Trophoblast cell (in vitro differentiated cells and primary cell): Measurements from ENCODE around the gene CADPS. TPM values are rescaled to one million over a fixed set of nuclear protein-coding genes. Genes with fewer than 3 reads are reported as not detected.

Source experiments
- DNase-seq, 2 donors: peaks; one replicate each; pipeline ENCODE4 v3.0.0-alpha.2; 2016
- H2AFZ ChIP-seq: 2 replicates; pipeline ENCODE4 v1.6.1; 2013; ENCODE audit warnings: low read length, moderate library complexity, mild to moderate bottlenecking; ENCODE audit not compliant: insufficient read depth, poor library complexity
- H2AK5ac ChIP-seq: 2 replicates; pipeline ENCODE4 v1.6.1; 2013; ENCODE audit warnings: mild to moderate bottlenecking, low read length
- H2BK120ac ChIP-seq: 2 replicates; pipeline ENCODE4 v1.6.1; 2013; ENCODE audit warnings: low read length, mild to moderate bottlenecking, moderate library complexity; ENCODE audit not compliant: insufficient read depth, poor library complexity
- H2BK12ac ChIP-seq: 2 replicates; pipeline ENCODE4 v1.6.1; 2013; ENCODE audit warnings: mild to moderate bottlenecking, low read length, moderate library complexity
- H2BK5ac ChIP-seq: 2 replicates; pipeline ENCODE4 v1.6.1; 2013; ENCODE audit warnings: low read length, low read depth, moderate library complexity, mild to moderate bottlenecking; ENCODE audit not compliant: poor library complexity
- H3K14ac ChIP-seq: 2 replicates; pipeline ENCODE4 v1.6.1; 2013; ENCODE audit warnings: mild to moderate bottlenecking, low read length
- H3K18ac ChIP-seq: 2 replicates; pipeline ENCODE4 v1.6.1; 2013; ENCODE audit warnings: mild to moderate bottlenecking, low read length
- H3K23ac ChIP-seq: 2 replicates; pipeline ENCODE4 v1.6.1; 2013; ENCODE audit warnings: low read length
- H3K27ac ChIP-seq: 2 replicates; pipeline ENCODE4 v1.5.1; 2013; ENCODE audit warnings: low read depth, mild to moderate bottlenecking, inconsistent platforms, low read length, moderate library complexity
- H3K27me3 ChIP-seq: 2 replicates; pipeline ENCODE4 v1.6.1; 2013; ENCODE audit warnings: inconsistent platforms, mild to moderate bottlenecking, low read length, moderate library complexity; ENCODE audit not compliant: insufficient read depth
- H3K36me3 ChIP-seq, 2 experiments: 1 replicate in 1 of 2; 2 replicates in 1 of 2; pipeline ENCODE4 v1.6.1; 2013; ENCODE audit warnings: low read length in 2 of 2, mild to moderate bottlenecking in 2 of 2, moderate library complexity in 1 of 2; ENCODE audit not compliant: insufficient read depth in 2 of 2, control insufficient read depth in 1 of 2
- H3K4ac ChIP-seq: 2 replicates; pipeline ENCODE4 v1.6.1; 2013; ENCODE audit warnings: low read depth, mild to moderate bottlenecking, low read length, moderate library complexity
- H3K4me1 ChIP-seq, 2 experiments: 1 replicate in 1 of 2; 2 replicates in 1 of 2; pipeline ENCODE4 v1.6.1; 2013; ENCODE audit warnings: low read length in 2 of 2, mild to moderate bottlenecking in 2 of 2, moderate library complexity in 1 of 2; ENCODE audit not compliant: insufficient read depth in 2 of 2, control insufficient read depth in 1 of 2
- H3K4me2 ChIP-seq: 2 replicates; pipeline ENCODE4 v1.6.1; 2013; ENCODE audit warnings: inconsistent platforms, mild to moderate bottlenecking, low read length, moderate library complexity
- H3K4me3 ChIP-seq: 2 replicates; pipeline ENCODE4 v1.5.1; 2013; ENCODE audit warnings: mild to moderate bottlenecking, low read depth, low read length, inconsistent platforms
- H3K79me1 ChIP-seq: one replicate; pipeline ENCODE4 v1.6.1; 2013; ENCODE audit warnings: low read length
- H3K79me2 ChIP-seq: 2 replicates; pipeline ENCODE4 v1.6.1; 2013; ENCODE audit warnings: low read length, mild to moderate bottlenecking; ENCODE audit not compliant: control insufficient read depth, insufficient read depth, poor library complexity
- H3K9ac ChIP-seq: 2 replicates; pipeline ENCODE4 v1.6.1; 2013; ENCODE audit warnings: mild to moderate bottlenecking, low read length
- H3K9me3 ChIP-seq: 2 replicates; pipeline ENCODE4 v1.6.1; 2013; ENCODE audit warnings: low read depth, mild to moderate bottlenecking, control low read depth, inconsistent platforms, low read length; ENCODE audit not compliant: insufficient read depth
- H4K12ac ChIP-seq: 2 replicates; pipeline ENCODE4 v1.6.1; 2013; ENCODE audit warnings: low read depth, mild to moderate bottlenecking, low read length, moderate library complexity
- H4K8ac ChIP-seq: 2 replicates; pipeline ENCODE4 v1.6.1; 2013; ENCODE audit warnings: low read depth, mild to moderate bottlenecking, low read length, moderate library complexity
- H4K91ac ChIP-seq: one replicate; pipeline ENCODE4 v1.6.1; 2013; ENCODE audit warnings: low read depth, mild to moderate bottlenecking, low read length, moderate library complexity
- WGBS: extraction: QIAGEN DNeasy Blood & Tissue Kit; methylation state at CpG from one replicate; pipeline ENCODE4 v1.1.7; 2013; ENCODE audit warnings: missing lambda C conversion rate; ENCODE audit not compliant: insufficient read length, insufficient coverage; ENCODE audit errors: extremely low coverage; 5-methylcytosine and 5-hydroxymethylcytosine counted together
- polyA plus RNA-seq: library from polyadenylated mRNA; stranded (reverse); fragments of 200-250 nt; gene quantifications from 2 replicates; pipeline ENCODE4 v1.2.3, GENCODE V29; 2013

The CADPS gene
- 0.23 and 0.61 TPM in 2 replicates for polyA plus RNA-seq

GRCh38 chr3:62874711-62875557, at the start of gene CADPS:
CADPS (minus strand) TSS chr3:62875416; CDS start chr3:62875029, 387 bp downstream.
- no peak within 1 kb of the TSS for H3K4ac ChIP-seq
- DNase-seq: no peak

GRCh38 chr3:62923066-62923465, 47.9 kb upstream of the CADPS start:
- Histone ChIP-seq H2BK5ac (no peak overlapping the region), H3K36me3 (no peaks in the 10 kb centered on the region), H3K27ac (no peak overlapping the region), H3K79me2 (no peaks in the 10 kb centered on the region), H3K9me3 (no peaks in the 10 kb centered on the region), H2AK5ac (no peak overlapping the region), H2AFZ (no peak overlapping the region), H3K14ac (no peak overlapping the region), H3K79me1 (no peaks in the 10 kb centered on the region), H4K91ac (no peak overlapping the region), H4K12ac (no peak overlapping the region), H3K4ac (no peak overlapping the region), H3K4me3 (no peak overlapping the region), H3K4me1 (peaks cover 0 to 4% of the 10 kb centered on the region in 2 experiments), H3K4me2 (no peak overlapping the region), H2BK120ac (no peak overlapping the region), H2BK12ac (no peak overlapping the region), H3K27me3 (no peaks in the 10 kb centered on the region), H3K18ac (no peak overlapping the region), H3K9ac (no peak overlapping the region), H3K23ac (no peak overlapping the region), H4K8ac (no peak overlapping the region)
- no peak for DNase-seq
- no CpG with 5 or more reads among the region's 2 CpGs for WGBS

More at GRCh38 chr3:62874711-62875557, at the start of gene CADPS:
- no peak within 1 kb of the TSS for H4K12ac ChIP-seq
- peaks cover 9 to 16% of the 10 kb centered on the region in 2 experiments for H3K4me1 ChIP-seq
- H4K8ac ChIP-seq: no peak within 1 kb of the TSS
- H4K91ac ChIP-seq: no peak within 1 kb of the TSS
- H3K79me2 ChIP-seq: no peaks in the 10 kb centered on the region
- no peak within 1 kb of the TSS for H3K23ac ChIP-seq
- no peak within 1 kb of the TSS for H3K14ac ChIP-seq
- H3K79me1 ChIP-seq: no peaks in the 10 kb centered on the region
- H3K9me3 ChIP-seq: no peaks in the 10 kb centered on the region
- H3K27me3 ChIP-seq: peaks cover 16% of the 10 kb centered on the region
- H2BK12ac ChIP-seq: no peak within 1 kb of the TSS
- no peak within 1 kb of the TSS for H3K18ac ChIP-seq
- no peak within 1 kb of the TSS for H3K9ac ChIP-seq
- no peak within 1 kb of the TSS for H3K27ac ChIP-seq
- peak within 1 kb of the TSS; percentile 67 for H3K4me3 ChIP-seq
- peak within 1 kb of the TSS; percentile 59 for H2AFZ ChIP-seq
- no peak within 1 kb of the TSS for H2AK5ac ChIP-seq
- no peak within 1 kb of the TSS for H2BK5ac ChIP-seq
- WGBS: no CpG with 5 or more reads among the region's 85 CpGs
- no peak within 1 kb of the TSS for H2BK120ac ChIP-seq
- peak within 1 kb of the TSS; percentile 92 for H3K4me2 ChIP-seq
- H3K36me3 ChIP-seq: no peaks in the 10 kb centered on the region

- H4K8ac ChIP-seq: no peak overlapping the region
- H2AK5ac ChIP-seq: no peak overlapping the region
- DNase-seq: peak in 1 of 2 donors; percentile 33
- no peak overlapping the region for H4K91ac ChIP-seq
- H2BK5ac ChIP-seq: no peak overlapping the region
- no peak overlapping the region for H3K18ac ChIP-seq
- no peaks in the 10 kb centered on the region for H3K27me3 ChIP-seq
- H3K36me3 ChIP-seq: no peaks in the 10 kb centered on the region
- H2BK120ac ChIP-seq: no peak overlapping the region
- H3K14ac ChIP-seq: no peak overlapping the region
- H3K4me3 ChIP-seq: no peak overlapping the region
- H3K9ac ChIP-seq: no peak overlapping the region
- no peak overlapping the region for H2BK12ac ChIP-seq
- no peak overlapping the region for H3K4me2 ChIP-seq
- H3K27ac ChIP-seq: no peak overlapping the region
- H4K12ac ChIP-seq: no peak overlapping the region
- WGBS: no CpG with 5 or more reads among the region's 2 CpGs
- H3K4me1 ChIP-seq: peaks cover 0 to 4% of the 10 kb centered on the region in 2 experiments
- H3K79me2 ChIP-seq: no peaks in the 10 kb centered on the region
- no peak overlapping the region for H2AFZ ChIP-seq
- H3K23ac ChIP-seq: no peak overlapping the region
- no peaks in the 10 kb centered on the region for H3K9me3 ChIP-seq
- no peaks in the 10 kb centered on the region for H3K79me1 ChIP-seq
- no peak overlapping the region for H3K4ac ChIP-seq
Observed at GRCh38 chr3:62922326-62922725, 47.1 kb upstream of the CADPS start.

- no peak overlapping the region for H3K4ac ChIP-seq
- H2BK120ac ChIP-seq: no peak overlapping the region
- no peaks in the 10 kb centered on the region for H3K9me3 ChIP-seq
- H4K8ac ChIP-seq: no peak overlapping the region
- H3K79me2 ChIP-seq: no peaks in the 10 kb centered on the region
- no peak overlapping the region for H3K18ac ChIP-seq
- no peak overlapping the region for H3K4me2 ChIP-seq
- no peak overlapping the region for H2BK12ac ChIP-seq
- peaks cover 0 to 4% of the 10 kb centered on the region in 2 experiments for H3K4me1 ChIP-seq
- H2BK5ac ChIP-seq: no peak overlapping the region
- H3K9ac ChIP-seq: no peak overlapping the region
- no peak overlapping the region for H2AFZ ChIP-seq
- DNase-seq: no peak
- no peak overlapping the region for H3K4me3 ChIP-seq
- no peak overlapping the region for H2AK5ac ChIP-seq
- no peaks in the 10 kb centered on the region for H3K79me1 ChIP-seq
- H3K23ac ChIP-seq: no peak overlapping the region
- no peaks in the 10 kb centered on the region for H3K27me3 ChIP-seq
- H3K27ac ChIP-seq: no peak overlapping the region
- no peak overlapping the region for H4K91ac ChIP-seq
- H4K12ac ChIP-seq: no peak overlapping the region
- no peaks in the 10 kb centered on the region for H3K36me3 ChIP-seq
- H3K14ac ChIP-seq: no peak overlapping the region
Observed at GRCh38 chr3:62920466-62920784, 45.2 kb upstream of the CADPS start.
